Astrocyte (in vitro differentiated cells and primary cell): ENCODE data around the gene RECQL5.

ENCODE experiments used
- EZH2 ChIP-seq: IDR thresholded peaks from 2 replicates; pipeline ENCODE4 v1.6.1; 2012; ENCODE audit warnings: mild to moderate bottlenecking, low read length, inconsistent platforms; ENCODE audit not compliant: insufficient read depth
- TF ChIP-seq, protein P1 (sequence below): IDR thresholded peaks from 2 replicates; pipeline ENCODE4 v1.5.1; 2011; ENCODE audit warnings: low read depth, mild to moderate bottlenecking, inconsistent platforms, low read length, moderate library complexity; ENCODE audit not compliant: insufficient read depth

DNA sequence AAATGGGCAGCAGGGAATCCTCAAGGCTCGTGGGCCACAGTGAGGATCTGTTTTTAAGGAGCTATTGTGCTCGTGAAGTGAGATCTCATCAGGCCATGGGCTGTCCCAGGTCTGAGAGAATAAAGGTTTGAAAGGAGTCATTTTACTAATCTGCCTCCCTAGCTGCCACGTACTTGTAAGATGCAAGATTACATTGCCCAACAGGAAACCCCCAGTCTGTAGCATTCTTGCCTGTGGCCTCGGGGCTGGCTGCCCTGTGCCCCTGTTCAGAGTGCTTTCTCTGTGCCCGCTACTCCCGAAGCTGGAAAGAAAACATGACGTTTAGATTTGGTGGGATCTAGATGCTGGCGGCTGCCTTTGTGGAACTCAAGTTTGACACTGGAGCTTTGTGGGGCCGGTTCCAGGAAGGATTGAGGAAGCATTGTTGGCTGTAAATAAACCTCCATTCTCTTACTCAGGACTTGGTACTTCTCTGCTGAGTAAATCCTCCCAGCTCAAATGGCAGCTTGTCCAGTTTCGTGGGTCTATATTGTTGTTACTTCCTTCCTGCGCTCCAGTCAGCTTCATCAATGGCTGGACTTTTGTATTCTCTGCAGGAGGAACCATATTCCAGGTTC is 21.4 kb upstream of the RECQL5 start:
- TF ChIP-seq, protein P1, sequence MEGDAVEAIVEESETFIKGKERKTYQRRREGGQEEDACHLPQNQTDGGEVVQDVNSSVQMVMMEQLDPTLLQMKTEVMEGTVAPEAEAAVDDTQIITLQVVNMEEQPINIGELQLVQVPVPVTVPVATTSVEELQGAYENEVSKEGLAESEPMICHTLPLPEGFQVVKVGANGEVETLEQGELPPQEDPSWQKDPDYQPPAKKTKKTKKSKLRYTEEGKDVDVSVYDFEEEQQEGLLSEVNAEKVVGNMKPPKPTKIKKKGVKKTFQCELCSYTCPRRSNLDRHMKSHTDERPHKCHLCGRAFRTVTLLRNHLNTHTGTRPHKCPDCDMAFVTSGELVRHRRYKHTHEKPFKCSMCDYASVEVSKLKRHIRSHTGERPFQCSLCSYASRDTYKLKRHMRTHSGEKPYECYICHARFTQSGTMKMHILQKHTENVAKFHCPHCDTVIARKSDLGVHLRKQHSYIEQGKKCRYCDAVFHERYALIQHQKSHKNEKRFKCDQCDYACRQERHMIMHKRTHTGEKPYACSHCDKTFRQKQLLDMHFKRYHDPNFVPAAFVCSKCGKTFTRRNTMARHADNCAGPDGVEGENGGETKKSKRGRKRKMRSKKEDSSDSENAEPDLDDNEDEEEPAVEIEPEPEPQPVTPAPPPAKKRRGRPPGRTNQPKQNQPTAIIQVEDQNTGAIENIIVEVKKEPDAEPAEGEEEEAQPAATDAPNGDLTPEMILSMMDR = no peak
- no peak for TF ChIP-seq EZH2
